PC-3 (cell line): Measurements from ENCODE around the gene SLC1A7.

Source experiments
- CTCF ChIP-seq: fragments of 300-600 bp; sonication (generic); conservative IDR thresholded peaks from 2 replicates; pipeline ENCODE4 v1.5.1; 2017; ENCODE audit warnings: antibody characterized with exemption, low read depth, mild to moderate bottlenecking, low read length
- EZH2 ChIP-seq: fragments of 300-600 bp; sonication (generic); IDR thresholded peaks from one replicate; pipeline ENCODE4 v1.6.1; 2017; ENCODE audit warnings: antibody characterized with exemption, mild to moderate bottlenecking, low read length; ENCODE audit not compliant: unreplicated experiment

- TF ChIP-seq CTCF (no peak), EZH2 (no peak)
Measured at GRCh38 chr1:53085405-53085804, 57.0 kb downstream of the SLC1A7 start.
